CD4-positive, alpha-beta T cell (primary cell): ENCODE results near the gene SLAMF1. TPM values are rescaled to one million over a fixed set of nuclear protein-coding genes. Genes with fewer than 3 reads are reported as not detected.
"Not testable (repeated sequence)": the region's sequence is repeated elsewhere in the genome, so short reads cannot be mapped to it uniquely, and the experiment has no call there.

ENCODE experiments used
- ATAC-seq: fragments of 200-7000 bp; cut with Tn5 transposase; one replicate; pipeline ENCODE4 v1.10.0; 2022; ENCODE audit warnings: mild to moderate bottlenecking; ENCODE audit not compliant: poor library complexity
- CTCF ChIA-PET: fragments of 350-600 bp; sonication (Branson Sonifier 250); formaldehyde crosslinking; loops from one replicate; lab custom pipeline; 2021; ENCODE audit warnings: antibody characterized with exemption, inconsistent platforms; lab: Charles Lee
- POLR2A ChIA-PET: fragments of 350-600 bp; sonication (Branson Sonifier 250); formaldehyde crosslinking; loops from one replicate; lab custom pipeline; 2021; ENCODE audit warnings: antibody characterized with exemption, inconsistent platforms; lab: Charles Lee
- DNase-seq, 14 experiments: peaks; one replicate each; pipeline ENCODE4 v3.0.0-alpha.2; 2013 to 2020; ENCODE audit warnings: mixed read lengths in 2 of 14
- H3K27ac ChIP-seq, 2 donors: one replicate each; pipeline versions ENCODE4 v1.5.1 to v1.7.0; 2013; ENCODE audit warnings: low read length in 2 of 2, low read depth in 1 of 2, mild to moderate bottlenecking in 1 of 2
- H3K27me3 ChIP-seq, 2 experiments: 1 replicate in 1 of 2; 2 replicates in 1 of 2; pipeline versions ENCODE4 v1.6.1 to v1.7.0; 2013; ENCODE audit warnings: low read length in 2 of 2, control low read depth in 1 of 2, mild to moderate bottlenecking in 1 of 2, moderate library complexity in 1 of 2; ENCODE audit not compliant: insufficient read depth in 2 of 2, control insufficient read depth in 1 of 2
- H3K36me3 ChIP-seq: one replicate; pipeline ENCODE4 v1.6.1; 2013; ENCODE audit warnings: low read length, control low read depth; ENCODE audit not compliant: insufficient read depth
- H3K4me1 ChIP-seq: one replicate; pipeline ENCODE4 v1.6.1; 2013; ENCODE audit warnings: low read length, control low read depth; ENCODE audit not compliant: insufficient read depth
- H3K4me3 ChIP-seq: one replicate; pipeline ENCODE4 v1.5.1; 2013; ENCODE audit warnings: mild to moderate bottlenecking, low read length, moderate library complexity
- H3K9me3 ChIP-seq, 2 experiments: 1 replicate in 1 of 2; 2 replicates in 1 of 2; pipeline versions ENCODE4 v1.6.1 to v1.7.0; 2013; ENCODE audit warnings: low read length in 2 of 2, mild to moderate bottlenecking in 2 of 2, control low read depth in 1 of 2, moderate library complexity in 1 of 2; ENCODE audit not compliant: control insufficient read depth in 1 of 2, insufficient read depth in 1 of 2
- H3K27ac Mint-ChIP-seq: one replicate; pipeline ENCODE4 v1.8.0; 2020; ENCODE audit warnings: mixed read lengths
- H3K27me3 Mint-ChIP-seq: one replicate; pipeline ENCODE4 v1.8.0; 2021; ENCODE audit warnings: mixed read lengths
- H3K36me3 Mint-ChIP-seq: one replicate; pipeline ENCODE4 v1.8.0; 2021; ENCODE audit warnings: low read depth, mixed read lengths
- H3K4me1 Mint-ChIP-seq: one replicate; pipeline ENCODE4 v1.8.0; 2021; ENCODE audit warnings: low read depth, mixed read lengths
- H3K4me3 Mint-ChIP-seq: one replicate; pipeline ENCODE4 v1.8.0; 2020; ENCODE audit warnings: mild to moderate bottlenecking, mixed read lengths
- H3K9me3 Mint-ChIP-seq: one replicate; pipeline ENCODE4 v1.8.0; 2020; ENCODE audit warnings: mixed read lengths
- intact Hi-C, 2 experiments: fragments of 100-400 bp; cut with DNase I in 1 of 2; cut with micrococcal nuclease in 1 of 2; formaldehyde crosslinking; loops; one replicate each; pipeline versions ENCODE4 v1.15.1 to v1.9.0; 2023 to 2025; cut with DNase I, micrococcal nuclease
- total RNA-seq, 174 experiments: library from RNA in 2 of 174; stranded (reverse) in 2 of 174; gene quantifications; one replicate each; pipeline ENCODE4 v1.2.3 and lab custom pipeline; 2021 to 2026
- TF ChIP-seq, protein P1 (sequence below): fragments of 200-600 bp; IDR thresholded peaks from one replicate; pipeline ENCODE4 v1.8.0; 2022; ENCODE audit warnings: antibody characterized with exemption, mild to moderate bottlenecking

SLAMF1 gene
- total RNA-seq, 2 experiments from 2014 or later, result 39.4 to 39.8 TPM

GRCh38 chr1:160560806-160561205, 86.0 kb downstream of the SLAMF1 start:
- H3K9me3 ChIP-seq, result no peaks in the 10 kb centered on the region
- Mint-ChIP-seq H3K36me3 (peaks cover 81% of the 10 kb centered on the region), H3K27ac (peak overlapping the region; percentile 83), H3K27me3 (no peaks in the 10 kb centered on the region), H3K9me3 (peaks cover 2% of the 10 kb centered on the region), H3K4me3 (peak overlapping the region; percentile 70), H3K4me1 (peaks cover 78% of the 10 kb centered on the region)
- peaks cover 35% of the 10 kb centered on the region for H3K4me1 ChIP-seq
- DNase-seq (no peak), ATAC-seq (no peak)
- H3K27me3 ChIP-seq, result no peaks in the 10 kb centered on the region
- ChIA-PET POLR2A (interaction anchor here (0.6 to 12.1 kb wide), 8 partner anchors 7 to 61 kb away, joined by 3 to 189 read pairs (median 4); partner anchors contain the start of genes CD84 and SLAMF6), CTCF (interaction anchor here (1.1 to 1.9 kb wide), 3 partner anchors 19 to 46 kb away, joined by 4 to 6 read pairs (median 5); partner anchors contain the start of gene CD84)
- H3K27ac ChIP-seq, result peak overlapping the region; percentile 33 to 77
- peaks cover 22% of the 10 kb centered on the region for H3K36me3 ChIP-seq
- intact Hi-C loops, result loop anchor here in 1 of 2 experiments (2.0 kb wide), 1 partner anchor 16 kb away; no protein-coding TSS in a partner anchor
- TF ChIP-seq, protein P1, sequence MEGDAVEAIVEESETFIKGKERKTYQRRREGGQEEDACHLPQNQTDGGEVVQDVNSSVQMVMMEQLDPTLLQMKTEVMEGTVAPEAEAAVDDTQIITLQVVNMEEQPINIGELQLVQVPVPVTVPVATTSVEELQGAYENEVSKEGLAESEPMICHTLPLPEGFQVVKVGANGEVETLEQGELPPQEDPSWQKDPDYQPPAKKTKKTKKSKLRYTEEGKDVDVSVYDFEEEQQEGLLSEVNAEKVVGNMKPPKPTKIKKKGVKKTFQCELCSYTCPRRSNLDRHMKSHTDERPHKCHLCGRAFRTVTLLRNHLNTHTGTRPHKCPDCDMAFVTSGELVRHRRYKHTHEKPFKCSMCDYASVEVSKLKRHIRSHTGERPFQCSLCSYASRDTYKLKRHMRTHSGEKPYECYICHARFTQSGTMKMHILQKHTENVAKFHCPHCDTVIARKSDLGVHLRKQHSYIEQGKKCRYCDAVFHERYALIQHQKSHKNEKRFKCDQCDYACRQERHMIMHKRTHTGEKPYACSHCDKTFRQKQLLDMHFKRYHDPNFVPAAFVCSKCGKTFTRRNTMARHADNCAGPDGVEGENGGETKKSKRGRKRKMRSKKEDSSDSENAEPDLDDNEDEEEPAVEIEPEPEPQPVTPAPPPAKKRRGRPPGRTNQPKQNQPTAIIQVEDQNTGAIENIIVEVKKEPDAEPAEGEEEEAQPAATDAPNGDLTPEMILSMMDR, result no peak
- no peak overlapping the region for H3K4me3 ChIP-seq

DNA sequence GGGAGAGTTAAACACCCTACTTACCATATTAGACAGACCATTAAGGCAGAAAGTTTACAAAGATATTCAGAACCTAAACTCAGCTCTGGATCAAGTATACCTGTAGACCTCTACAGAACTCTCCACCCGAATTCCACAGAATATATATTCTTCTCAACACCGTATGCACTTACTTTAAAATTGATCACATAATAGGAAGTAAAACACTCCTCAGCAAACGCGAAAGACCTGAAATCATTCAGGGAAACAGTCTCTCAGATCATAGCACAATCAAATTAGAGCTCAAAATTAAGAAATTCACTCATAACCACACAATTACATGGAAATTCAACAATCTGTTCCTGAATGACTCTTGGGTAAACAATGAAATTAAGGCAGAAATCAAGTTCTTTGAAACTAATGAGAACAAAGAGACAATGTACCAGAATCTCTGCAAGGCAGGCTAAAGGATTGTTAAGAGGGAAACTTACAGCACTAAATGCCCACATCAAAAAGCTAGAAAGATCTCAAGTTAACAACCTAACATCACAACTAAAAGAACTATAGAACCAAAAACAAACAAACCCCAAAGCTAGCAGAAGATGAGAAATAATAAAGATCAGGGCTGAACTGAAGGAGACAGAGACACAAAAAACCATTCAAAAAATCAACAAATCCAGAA, 86.7 kb downstream of the SLAMF1 start:
- Mint-ChIP-seq H3K4me1 (peaks cover 76% of the 10 kb centered on the region), H3K27me3 (no peaks in the 10 kb centered on the region), H3K36me3 (peaks cover 80% of the 10 kb centered on the region), H3K27ac (peak overlapping the region; percentile 83), H3K9me3 (peaks cover 2% of the 10 kb centered on the region), H3K4me3 (peak overlapping the region; percentile 70)
- intact Hi-C loops, result loop anchor here in 1 of 2 experiments (2.0 kb wide), 1 partner anchor 17 kb away; no protein-coding TSS in a partner anchor
- ATAC-seq, result peak; percentile 51
- CTCF ChIA-PET, result interaction anchor here (0.9 to 1.9 kb wide), 4 partner anchors 20 to 47 kb away, joined by 4 to 6 read pairs (median 4); partner anchors contain the start of gene CD84
- no peaks in the 10 kb centered on the region for H3K9me3 ChIP-seq
- peak overlapping the region; percentile 33 to 77 for H3K27ac ChIP-seq
- H3K4me1 ChIP-seq, result peaks cover 29% of the 10 kb centered on the region
- TF ChIP-seq, protein P1, result no peak
- peaks cover 20% of the 10 kb centered on the region for H3K36me3 ChIP-seq
- H3K4me3 ChIP-seq, result peak overlapping the region; percentile 24
- H3K27me3 ChIP-seq, result no peaks in the 10 kb centered on the region
- POLR2A ChIA-PET, result interaction anchor here (0.6 to 12.1 kb wide), 8 partner anchors 8 to 61 kb away, joined by 3 to 189 read pairs (median 4); partner anchors contain the start of genes CD84 and SLAMF6
- DNase-seq, result peak in 2 of 14 experiments; percentile 53 to 57

- DNase-seq, H3K9me3 ChIP-seq, H3K27me3 ChIP-seq, H3K9me3 Mint-ChIP-seq, H3K27me3 Mint-ChIP-seq, intact Hi-C loops, ATAC-seq: not testable (repeated sequence)
- Histone ChIP-seq H3K4me3 (peak overlapping the region; percentile 24), H3K36me3 (peaks cover 15% of the 10 kb centered on the region), H3K27ac (peak overlapping the region in 1 of 2 donors; percentile 77), H3K4me1 (peaks cover 28% of the 10 kb centered on the region)
- POLR2A ChIA-PET, result interaction anchor here (1.5 to 12.1 kb wide), 3 partner anchors 9 to 19 kb away, joined by 4 to 189 read pairs (median 12); partner anchors contain the start of gene CD84
- peaks cover 73% of the 10 kb centered on the region for H3K36me3 Mint-ChIP-seq
- CTCF ChIA-PET, result interaction anchor here (0.9 to 1.9 kb wide), 4 partner anchors 20 to 47 kb away, joined by 4 to 6 read pairs (median 6); partner anchors contain the start of gene CD84
- peak overlapping the region; percentile 83 for H3K27ac Mint-ChIP-seq
- peak overlapping the region; percentile 70 for H3K4me3 Mint-ChIP-seq
- peaks cover 68% of the 10 kb centered on the region for H3K4me1 Mint-ChIP-seq
These were observed 87.4 kb downstream of the SLAMF1 start for GRCh38 chr1:160559437-160559836.
